CD14-positive monocyte (primary cell): ENCODE results near the gene OR8G1. TPM values are rescaled to one million over a fixed set of nuclear protein-coding genes. Genes with fewer than 3 reads are reported as not detected.

ENCODE experiments used
- DNase-seq, 3 donors: peaks; one replicate each; pipeline ENCODE4 v3.0.0-alpha.2; 2011 to 2022
- H2AFZ ChIP-seq: 2 replicates; pipeline ENCODE4 v1.6.0; 2012; ENCODE audit warnings: mild to moderate bottlenecking, low read depth, low read length, inconsistent platforms; ENCODE audit not compliant: insufficient read depth, poor library complexity, severe bottlenecking
- H3K27ac ChIP-seq, 2 donors: 1 replicate in 1 of 2; 2 replicates in 1 of 2; pipeline ENCODE4 v1.5.1; 2012 to 2013; ENCODE audit warnings: low read length in 2 of 2, control low read depth in 1 of 2, inconsistent platforms in 1 of 2, low read depth in 1 of 2, mild to moderate bottlenecking in 1 of 2
- H3K27me3 ChIP-seq, 2 donors: one replicate each; pipeline versions ENCODE4 v1.6.0 to v1.6.1; 2011 to 2013; ENCODE audit warnings: low read length in 2 of 2; ENCODE audit not compliant: control insufficient read depth in 2 of 2, insufficient read depth in 2 of 2
- H3K36me3 ChIP-seq, 2 donors: replicated peaks in 1 of 2; 1 replicate in 1 of 2; 2 replicates in 1 of 2; pipeline versions ENCODE4 v1.5.1 to v1.6.1; 2012 to 2013; ENCODE audit warnings: low read length in 2 of 2, control low read depth in 1 of 2, inconsistent platforms in 1 of 2, mild to moderate bottlenecking in 1 of 2; ENCODE audit not compliant: insufficient read depth in 2 of 2, control insufficient read depth in 1 of 2
- H3K4me1 ChIP-seq, 2 donors: 1 replicate in 1 of 2; 2 replicates in 1 of 2; pipeline versions ENCODE4 v1.5.1 to v1.6.1; 2012 to 2013; ENCODE audit warnings: low read length in 2 of 2, control low read depth in 1 of 2, inconsistent platforms in 1 of 2, mild to moderate bottlenecking in 1 of 2, moderate library complexity in 1 of 2; ENCODE audit not compliant: insufficient read depth in 2 of 2, control insufficient read depth in 1 of 2
- H3K4me2 ChIP-seq: replicated peaks from 2 replicates; pipeline ENCODE3; 2012; ENCODE audit warnings: low read length, moderate library complexity, mild to moderate bottlenecking; ENCODE audit not compliant: poor library complexity, severe bottlenecking; ENCODE audit errors: extremely low read depth
- H3K4me3 ChIP-seq, 3 experiments: fragments of 200-600 bp in 1 of 3; sonication (generic) in 1 of 3; replicated peaks in 1 of 3; 1 replicate in 2 of 3; 2 replicates in 1 of 3; pipeline ENCODE4 v1.5.1; 2011 to 2013; ENCODE audit warnings: low read length in 3 of 3, mild to moderate bottlenecking in 3 of 3, control low read depth in 2 of 3, low read depth in 2 of 3, inconsistent platforms in 1 of 3, moderate library complexity in 1 of 3
- H3K79me2 ChIP-seq: 2 replicates; pipeline ENCODE4 v1.6.0; 2012; ENCODE audit warnings: mild to moderate bottlenecking, control low read depth, inconsistent platforms, low read length, moderate library complexity; ENCODE audit not compliant: insufficient read depth
- H3K9ac ChIP-seq: 2 replicates; pipeline ENCODE4 v1.6.0; 2017; ENCODE audit warnings: low read length, mild to moderate bottlenecking; ENCODE audit not compliant: insufficient read depth, poor library complexity, severe bottlenecking
- H3K9me3 ChIP-seq, 2 donors: replicated peaks in 1 of 2; 1 replicate in 1 of 2; 2 replicates in 1 of 2; pipeline versions ENCODE4 v1.5.1 to v1.6.1; 2012 to 2013; ENCODE audit warnings: low read length in 2 of 2, control low read depth in 1 of 2; ENCODE audit not compliant: control insufficient read depth in 1 of 2, insufficient read depth in 1 of 2
- H4K20me1 ChIP-seq: 2 replicates; pipeline ENCODE4 v1.6.0; 2012; ENCODE audit warnings: mild to moderate bottlenecking, low read length, control low read depth, moderate library complexity; ENCODE audit not compliant: insufficient read depth
- H3K27ac Mint-ChIP-seq, 7 donors: one replicate each; pipeline ENCODE4 v1.8.0; 2020; ENCODE audit warnings: mild to moderate bottlenecking in 7 of 7, mixed read lengths in 7 of 7, moderate library complexity in 6 of 7, inconsistent platforms in 2 of 7
- H3K27me3 Mint-ChIP-seq, 3 donors: one replicate each; pipeline ENCODE4 v1.8.0; 2021 to 2022; ENCODE audit warnings: low read depth in 3 of 3, mild to moderate bottlenecking in 3 of 3, mixed read lengths in 3 of 3, moderate library complexity in 3 of 3, inconsistent platforms in 1 of 3
- H3K36me3 Mint-ChIP-seq, 2 donors: one replicate each; pipeline ENCODE4 v1.8.0; 2020; ENCODE audit warnings: mixed read lengths in 2 of 2, inconsistent platforms in 1 of 2, mild to moderate bottlenecking in 1 of 2
- H3K4me1 Mint-ChIP-seq: one replicate; pipeline ENCODE4 v1.8.0; 2020; ENCODE audit warnings: mild to moderate bottlenecking, mixed read lengths
- H3K4me3 Mint-ChIP-seq, 2 donors: one replicate each; pipeline ENCODE4 v1.8.0; 2020; ENCODE audit warnings: mild to moderate bottlenecking in 2 of 2, mixed read lengths in 2 of 2, moderate library complexity in 1 of 2
- H3K9me3 Mint-ChIP-seq, 7 donors: one replicate each; pipeline ENCODE4 v1.8.0; 2020 to 2022; ENCODE audit warnings: mixed read lengths in 7 of 7, mild to moderate bottlenecking in 6 of 7, moderate library complexity in 6 of 7, inconsistent platforms in 2 of 7
- WGBS: methylation state at CpG from one replicate; pipeline ENCODE4 v1.1.5; 2013; ENCODE audit warnings: missing lambda C conversion rate; ENCODE audit not compliant: insufficient coverage; 5-methylcytosine and 5-hydroxymethylcytosine counted together
- intact Hi-C, 2 donors: fragments of 100-400 bp; cut with micrococcal nuclease; formaldehyde crosslinking; loops; one replicate each; pipeline versions ENCODE4 v1.15.0 to v1.15.1; 2023
- polyA plus RNA-seq, 3 donors: library from polyadenylated mRNA; depleted of rRNA in 1 of 3; unstranded in 2 of 3; stranded (reverse) in 1 of 3; fragments of 300-500 nt in 2 of 3; fragments of >200 nt in 1 of 3; fragmentation: Illumina TruSeq in 2 of 3; gene quantifications; 1 replicate in 2 of 3; 2 replicates in 1 of 3; pipeline ENCODE4 v1.2.3, GENCODE V29; 2012 to 2021
- TF ChIP-seq, protein P1 (sequence below): fragments of 200-600 bp; IDR thresholded peaks from one replicate; pipeline ENCODE4 v1.8.0; 2022; ENCODE audit warnings: antibody characterized with exemption, mild to moderate bottlenecking

Gene OR8G1
- polyA plus RNA-seq, 3 donors = not detected

DNA sequence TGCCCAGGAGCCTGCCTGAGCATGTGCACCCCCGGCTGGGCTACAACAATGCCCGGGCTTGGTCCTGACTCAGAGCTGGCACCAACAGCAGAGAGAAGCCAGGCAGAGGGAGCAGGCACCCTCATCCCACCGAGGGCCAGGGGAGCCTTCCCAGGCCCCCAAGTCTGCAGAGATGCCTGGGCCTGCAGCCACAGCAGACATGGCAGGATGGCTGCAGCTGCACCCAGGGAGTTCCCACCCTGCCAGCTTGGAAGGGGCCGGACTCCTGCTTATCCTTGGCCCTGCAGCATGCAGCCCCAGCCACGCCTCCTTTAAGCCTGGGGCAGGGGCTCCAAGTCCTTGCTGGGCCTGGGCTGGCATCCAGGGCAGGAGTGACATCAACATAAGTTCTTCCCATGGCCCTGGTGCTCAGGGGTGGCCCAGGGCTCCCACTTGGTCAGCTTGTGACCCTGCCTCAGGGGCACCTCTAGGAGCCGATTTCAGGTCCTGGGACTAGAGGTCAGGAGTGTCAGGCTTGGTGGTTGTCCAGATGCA lies 31.0 kb upstream of the OR8G1 start:
- Mint-ChIP-seq H3K4me3 (no peak overlapping the region), H3K27me3 (peaks cover 0 to 5% (median 0%) of the 10 kb centered on the region in 3 donors), H3K9me3 (peaks cover 0 to 2% (median 0%) of the 10 kb centered on the region in 7 donors), H3K36me3 (no peaks in the 10 kb centered on the region), H3K4me1 (peaks cover 8% of the 10 kb centered on the region), H3K27ac (no peak overlapping the region)
- no peak overlapping the region for H2AFZ ChIP-seq
- intact Hi-C loops = no loop called here
- H3K79me2 ChIP-seq = no peaks in the 10 kb centered on the region
- no peak overlapping the region for H3K4me2 ChIP-seq
- no peak overlapping the region for H3K9ac ChIP-seq
- H4K20me1 ChIP-seq = no peaks in the 10 kb centered on the region
- no peak for DNase-seq
- H3K4me1 ChIP-seq = peaks cover 0 to 2% of the 10 kb centered on the region in 2 donors
- H3K4me3 ChIP-seq = no peak overlapping the region
- TF ChIP-seq, protein P1, sequence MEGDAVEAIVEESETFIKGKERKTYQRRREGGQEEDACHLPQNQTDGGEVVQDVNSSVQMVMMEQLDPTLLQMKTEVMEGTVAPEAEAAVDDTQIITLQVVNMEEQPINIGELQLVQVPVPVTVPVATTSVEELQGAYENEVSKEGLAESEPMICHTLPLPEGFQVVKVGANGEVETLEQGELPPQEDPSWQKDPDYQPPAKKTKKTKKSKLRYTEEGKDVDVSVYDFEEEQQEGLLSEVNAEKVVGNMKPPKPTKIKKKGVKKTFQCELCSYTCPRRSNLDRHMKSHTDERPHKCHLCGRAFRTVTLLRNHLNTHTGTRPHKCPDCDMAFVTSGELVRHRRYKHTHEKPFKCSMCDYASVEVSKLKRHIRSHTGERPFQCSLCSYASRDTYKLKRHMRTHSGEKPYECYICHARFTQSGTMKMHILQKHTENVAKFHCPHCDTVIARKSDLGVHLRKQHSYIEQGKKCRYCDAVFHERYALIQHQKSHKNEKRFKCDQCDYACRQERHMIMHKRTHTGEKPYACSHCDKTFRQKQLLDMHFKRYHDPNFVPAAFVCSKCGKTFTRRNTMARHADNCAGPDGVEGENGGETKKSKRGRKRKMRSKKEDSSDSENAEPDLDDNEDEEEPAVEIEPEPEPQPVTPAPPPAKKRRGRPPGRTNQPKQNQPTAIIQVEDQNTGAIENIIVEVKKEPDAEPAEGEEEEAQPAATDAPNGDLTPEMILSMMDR = no peak
- H3K27ac ChIP-seq = no peak overlapping the region
- no peaks in the 10 kb centered on the region for H3K36me3 ChIP-seq
- H3K27me3 ChIP-seq = no peaks in the 10 kb centered on the region
- WGBS = 97% methylated on average over 6 of the region's 6 CpGs
- H3K9me3 ChIP-seq = no peaks in the 10 kb centered on the region

DNA sequence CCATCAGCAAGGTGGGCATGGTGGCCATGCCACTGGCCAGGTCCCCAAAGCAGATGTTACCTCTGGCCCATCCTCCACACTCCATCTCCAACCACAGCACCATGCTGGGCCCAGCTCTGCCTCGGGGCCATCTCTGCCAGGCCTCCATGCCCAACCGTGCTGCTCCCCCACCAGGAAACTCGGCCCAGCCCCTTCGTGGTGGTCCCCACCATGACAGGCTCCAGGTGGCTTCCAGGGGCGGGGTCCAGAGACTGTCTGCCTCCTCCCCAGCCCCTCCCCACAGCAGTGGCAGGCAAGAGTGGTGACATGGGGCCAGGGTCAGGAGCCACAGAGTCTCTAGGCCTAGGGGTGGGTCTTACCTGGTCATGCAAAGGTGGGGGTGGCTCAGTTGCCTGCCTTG lies 30.5 kb upstream of the OR8G1 start:
- Mint-ChIP-seq H3K27ac (no peak overlapping the region), H3K4me3 (no peak overlapping the region), H3K36me3 (no peaks in the 10 kb centered on the region), H3K9me3 (peaks cover 0 to 2% (median 0%) of the 10 kb centered on the region in 7 donors), H3K27me3 (peaks cover 0 to 5% (median 0%) of the 10 kb centered on the region in 3 donors), H3K4me1 (peaks cover 8% of the 10 kb centered on the region)
- H3K9ac ChIP-seq = no peak overlapping the region
- no peaks in the 10 kb centered on the region for H3K9me3 ChIP-seq
- no peaks in the 10 kb centered on the region for H3K36me3 ChIP-seq
- H2AFZ ChIP-seq = no peak overlapping the region
- intact Hi-C loops = no loop called here
- H3K4me3 ChIP-seq = no peak overlapping the region
- no peak for DNase-seq
- no peaks in the 10 kb centered on the region for H3K79me2 ChIP-seq
- H3K4me2 ChIP-seq = no peak overlapping the region
- TF ChIP-seq, protein P1 = no peak
- H3K4me1 ChIP-seq = peaks cover 0 to 2% of the 10 kb centered on the region in 2 donors
- no peaks in the 10 kb centered on the region for H3K27me3 ChIP-seq
- H3K27ac ChIP-seq = no peak overlapping the region
- WGBS = 97% methylated on average over 5 of the region's 5 CpGs
- H4K20me1 ChIP-seq = no peaks in the 10 kb centered on the region
